Measurements from ENCODE around the gene VARS2.

The VARS2 gene

DNA sequence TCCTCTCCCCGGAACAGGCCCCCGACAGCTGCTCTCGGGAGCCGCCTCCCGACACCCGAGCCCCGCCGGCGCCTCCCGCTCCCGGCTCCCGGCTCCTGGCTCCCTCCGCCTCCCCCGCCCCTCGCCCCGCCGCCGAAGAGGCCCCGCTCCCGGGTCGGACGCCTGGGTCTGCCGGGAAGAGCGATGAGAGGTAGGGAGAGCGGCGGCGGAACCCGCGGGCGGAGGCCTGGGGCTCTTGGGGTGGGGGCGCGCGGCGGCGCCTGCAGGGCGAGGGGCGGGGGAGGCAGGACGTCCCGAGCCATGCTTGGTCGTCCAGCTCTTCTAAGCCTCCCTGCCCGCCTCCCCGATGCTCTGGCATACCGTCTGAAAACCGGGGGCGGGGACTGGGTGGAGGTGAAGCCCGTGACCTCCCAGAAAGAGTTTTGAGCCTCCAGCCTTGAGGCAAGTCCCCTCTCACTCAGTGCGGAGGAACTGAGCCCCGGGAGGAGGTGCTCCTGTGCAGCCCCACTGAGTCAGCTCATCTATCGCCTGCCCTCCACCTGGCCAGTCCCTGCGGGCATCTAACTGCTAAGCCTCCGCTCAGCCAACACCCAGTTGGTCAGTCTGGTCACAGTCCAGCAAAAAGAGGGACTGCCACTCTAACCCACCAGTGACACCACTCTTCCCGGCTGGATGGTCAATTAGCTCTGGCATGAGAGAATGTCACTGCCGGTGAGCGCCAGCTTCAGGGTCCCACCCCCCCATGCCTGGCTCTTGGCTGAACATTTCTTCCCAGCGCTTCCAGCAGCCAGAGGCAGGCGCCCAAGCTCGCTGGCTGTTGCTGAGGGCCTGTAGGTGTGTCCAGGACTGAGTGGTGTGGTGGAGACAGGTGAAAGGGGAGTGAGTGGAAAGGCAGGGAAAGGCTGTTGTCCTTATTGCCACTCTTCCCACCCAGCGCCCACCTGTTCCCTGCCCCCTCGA is 29.2 kb upstream of the VARS2 start:
- DNase-seq (ENCODE audit: low read depth in 2 of 3, low spot score in 2 of 3): peak in 1 of 3 experiments; percentile 20

DNA sequence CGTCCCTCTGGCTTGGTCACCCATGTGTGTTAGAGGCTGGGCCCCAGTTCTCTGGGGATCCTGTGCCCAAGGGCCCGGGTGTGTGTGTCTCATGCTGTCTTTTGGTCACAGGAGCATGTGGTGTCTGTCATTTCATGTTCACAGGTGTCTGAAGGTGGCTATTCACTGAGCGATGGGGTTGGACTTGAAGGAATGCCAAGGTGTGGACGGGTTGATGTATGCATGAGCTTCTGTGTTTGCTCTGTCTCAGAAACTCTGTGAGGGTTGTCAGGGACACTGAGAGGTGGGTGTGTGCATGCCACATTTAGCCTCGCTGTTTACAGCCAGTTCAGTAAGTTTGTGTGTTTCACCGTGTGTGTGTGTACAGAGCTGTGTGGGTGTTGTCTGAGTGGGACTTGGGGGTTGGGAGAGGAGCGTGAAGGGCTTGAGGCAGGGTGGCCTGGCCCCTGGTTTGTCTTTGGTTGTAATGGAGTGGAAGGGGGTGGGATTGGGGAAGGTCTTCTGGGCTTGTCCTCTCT is 28.5 kb upstream of the VARS2 start:
- DNase-seq (ENCODE audit: low read depth in 2 of 3, low spot score in 2 of 3): no peak

DNA sequence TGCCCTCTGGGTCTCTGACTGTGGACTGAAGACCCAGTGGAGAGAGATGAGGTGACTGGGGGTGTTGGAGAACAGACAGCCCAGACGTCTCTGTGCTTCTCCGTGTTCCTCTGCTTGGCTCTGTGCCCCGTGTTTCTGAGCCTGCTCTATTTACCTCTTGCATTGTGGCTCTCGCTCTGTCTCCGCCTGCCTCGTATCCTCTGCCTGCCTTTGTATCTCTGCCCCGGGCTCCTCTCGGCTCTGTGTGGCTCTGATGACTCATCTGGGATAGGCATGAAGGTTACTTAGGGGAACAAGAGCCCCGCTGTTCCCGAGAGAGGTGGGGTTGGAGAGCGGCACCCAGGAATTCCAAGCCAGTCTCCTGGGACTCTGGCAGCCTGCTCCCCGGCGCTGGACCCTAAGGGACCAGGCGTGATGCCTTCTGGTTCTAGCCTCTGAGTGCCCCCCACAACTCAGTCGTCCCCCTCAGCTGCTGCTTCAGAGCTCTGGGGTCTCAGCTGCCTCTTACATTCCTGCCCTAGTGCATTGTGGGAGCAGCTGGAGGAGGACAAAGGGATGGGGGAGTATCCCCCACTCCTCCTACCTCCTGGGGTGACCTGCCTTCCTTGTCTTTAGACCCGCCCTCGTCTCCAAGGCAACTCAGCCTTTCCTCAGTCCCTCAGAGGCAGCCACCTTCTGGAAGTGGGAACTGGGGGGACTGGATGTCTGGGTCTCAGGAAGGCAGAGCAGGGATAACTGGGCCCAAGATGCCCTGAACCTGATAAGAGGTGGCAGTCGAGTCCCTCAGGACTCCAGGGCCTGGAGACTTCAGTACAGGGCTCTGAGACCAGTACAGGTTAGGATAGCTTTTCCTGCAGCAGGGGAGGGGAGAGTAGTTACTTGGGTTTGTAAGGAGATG is 27.8 kb upstream of the VARS2 start:
- no peak for DNase-seq (ENCODE audit: low read depth in 2 of 3, low spot score in 2 of 3)

DNA sequence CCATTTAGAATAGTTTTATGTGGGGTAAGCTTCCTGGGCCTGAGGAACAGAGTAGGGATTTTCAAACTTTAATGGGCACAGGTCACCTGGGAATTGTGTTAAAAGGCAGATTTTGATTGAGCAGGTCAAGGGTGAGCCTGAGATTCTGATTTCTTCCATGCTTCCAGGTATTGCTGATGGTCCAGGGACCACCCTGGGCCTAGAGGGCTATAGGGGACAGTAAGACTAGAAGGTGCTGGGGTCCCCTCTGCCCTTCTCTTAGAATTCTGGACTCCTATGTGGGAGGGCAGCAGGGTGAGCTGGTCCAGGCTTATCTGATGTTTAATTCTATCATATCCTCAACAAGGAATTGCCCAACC is 27.2 kb upstream of the VARS2 start:
- DNase-seq (ENCODE audit: low read depth in 2 of 3, low spot score in 2 of 3): no peak

DNA sequence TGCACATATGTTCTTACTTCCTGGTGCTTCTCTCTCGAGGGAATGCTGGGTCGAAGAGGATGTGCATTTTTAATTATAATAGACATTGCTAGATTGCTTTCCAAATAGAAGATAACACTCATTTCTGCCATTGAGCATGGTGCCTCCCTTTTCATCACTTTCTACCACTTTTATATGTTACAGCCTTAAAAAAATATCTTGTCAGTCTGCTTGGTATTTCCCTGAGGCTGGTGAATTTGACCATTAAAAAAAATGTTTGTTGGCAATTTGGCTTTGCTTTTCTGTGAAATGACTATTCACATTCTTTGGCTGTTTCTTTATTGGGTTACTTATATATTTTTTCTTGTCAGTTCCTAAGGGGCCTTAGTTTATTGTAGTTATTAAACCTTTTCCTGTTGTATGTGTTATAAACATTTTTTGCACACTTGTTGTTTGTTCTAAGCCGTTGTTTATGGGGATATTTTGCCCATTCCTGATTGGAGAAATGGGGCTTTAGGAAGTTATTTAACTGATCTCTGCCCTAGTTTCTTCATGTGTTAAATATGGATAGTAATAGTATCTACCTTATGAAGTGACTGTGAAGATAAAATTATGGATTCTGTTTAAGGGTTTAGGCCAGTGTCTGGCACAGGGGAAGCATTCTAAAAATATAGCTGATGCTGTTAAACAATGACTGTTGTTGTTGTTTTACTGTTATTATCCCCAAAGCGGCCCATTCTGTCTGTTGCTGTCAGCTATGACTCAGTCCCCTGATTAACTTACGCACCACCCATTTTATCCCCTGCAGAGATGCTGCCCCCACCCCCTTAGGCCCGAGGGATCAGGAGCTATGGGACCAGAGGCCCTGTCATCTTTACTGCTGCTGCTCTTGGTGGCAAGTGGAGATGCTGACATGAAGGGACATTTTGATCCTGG is 25.9 kb upstream of the VARS2 start:
- DNase-seq (ENCODE audit: low read depth in 2 of 3, low spot score in 2 of 3): no peak

DNA sequence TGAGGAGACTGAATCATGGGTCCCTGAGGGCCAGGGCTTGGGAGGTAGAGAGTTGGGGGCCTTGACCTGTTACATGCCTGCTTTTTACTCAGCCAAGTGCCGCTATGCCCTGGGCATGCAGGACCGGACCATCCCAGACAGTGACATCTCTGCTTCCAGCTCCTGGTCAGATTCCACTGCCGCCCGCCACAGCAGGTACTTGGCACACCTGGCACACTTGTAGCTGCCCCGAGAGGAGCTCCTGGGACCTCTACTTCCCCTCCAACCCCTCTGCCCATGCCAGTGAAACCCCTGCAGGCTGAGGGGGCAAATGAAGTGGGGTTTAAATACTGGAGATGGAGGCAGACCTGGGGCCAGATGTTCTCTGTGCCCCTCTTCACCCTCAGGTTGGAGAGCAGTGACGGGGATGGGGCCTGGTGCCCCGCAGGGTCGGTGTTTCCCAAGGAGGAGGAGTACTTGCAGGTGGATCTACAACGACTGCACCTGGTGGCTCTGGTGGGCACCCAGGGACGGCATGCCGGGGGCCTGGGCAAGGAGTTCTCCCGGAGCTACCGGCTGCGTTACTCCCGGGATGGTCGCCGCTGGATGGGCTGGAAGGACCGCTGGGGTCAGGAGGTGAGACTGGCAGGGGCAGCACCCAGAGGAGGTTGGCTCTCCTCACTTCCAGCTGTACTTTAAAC is 25.1 kb upstream of the VARS2 start:
- no peak for DNase-seq (ENCODE audit: low read depth in 2 of 3, low spot score in 2 of 3)

DNA sequence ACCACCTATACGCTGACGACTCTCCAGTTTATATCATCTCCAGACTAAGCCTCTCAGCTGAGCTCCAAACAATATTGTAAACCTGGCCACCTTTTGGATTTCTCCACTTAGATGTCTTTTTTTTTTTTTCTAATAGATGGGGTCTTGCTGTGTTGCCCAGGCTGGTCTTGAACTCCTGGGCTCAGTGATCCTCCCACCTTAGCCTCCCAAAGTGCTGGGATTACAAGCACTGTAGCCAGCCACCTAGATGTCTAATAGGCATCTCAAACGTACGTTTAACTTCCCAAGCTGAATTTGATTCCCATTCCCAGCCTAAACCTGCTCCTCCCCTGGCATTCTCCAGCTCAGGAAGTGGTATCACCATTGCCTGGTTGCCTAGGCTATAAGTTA is 24.5 kb upstream of the VARS2 start:
- DNase-seq (ENCODE audit: low read depth in 2 of 3, low spot score in 2 of 3): no peak

DNA sequence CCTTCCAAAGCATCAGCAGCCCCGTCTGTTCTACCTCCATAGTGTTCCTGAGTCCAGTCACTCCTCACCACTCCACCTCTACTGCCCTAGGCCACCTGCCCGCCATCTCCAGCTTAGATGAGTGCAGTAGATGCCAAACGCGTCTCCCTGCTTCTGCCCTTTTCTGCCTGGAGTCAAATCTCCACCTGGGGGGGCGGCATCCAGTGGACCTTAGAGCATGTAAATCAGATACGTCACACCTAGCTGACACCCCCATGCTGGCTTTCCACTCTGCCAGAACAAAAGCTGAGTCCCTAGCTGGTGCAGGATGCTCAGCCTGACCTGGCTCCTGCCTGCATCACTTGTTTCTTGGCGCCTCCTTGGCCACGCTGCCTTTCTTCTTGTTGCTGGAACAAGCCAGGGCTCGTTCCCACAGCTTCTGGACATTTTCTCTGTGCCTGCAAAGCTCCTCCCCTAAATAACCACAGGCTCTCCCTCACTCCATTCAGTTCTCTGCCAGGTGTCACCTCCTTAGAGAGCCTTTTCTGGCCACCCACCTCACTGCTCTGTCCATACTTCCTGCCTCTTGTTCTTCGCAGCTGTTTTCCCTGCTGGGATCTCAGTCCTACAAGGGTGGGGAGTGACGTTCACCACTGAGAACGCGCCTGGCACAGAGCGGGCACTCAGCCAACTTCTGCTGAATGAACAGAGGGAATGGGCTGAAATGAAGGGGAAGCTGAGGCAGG is 24.0 kb upstream of the VARS2 start:
- no peak for DNase-seq (ENCODE audit: low read depth in 2 of 3, low spot score in 2 of 3)

DNA sequence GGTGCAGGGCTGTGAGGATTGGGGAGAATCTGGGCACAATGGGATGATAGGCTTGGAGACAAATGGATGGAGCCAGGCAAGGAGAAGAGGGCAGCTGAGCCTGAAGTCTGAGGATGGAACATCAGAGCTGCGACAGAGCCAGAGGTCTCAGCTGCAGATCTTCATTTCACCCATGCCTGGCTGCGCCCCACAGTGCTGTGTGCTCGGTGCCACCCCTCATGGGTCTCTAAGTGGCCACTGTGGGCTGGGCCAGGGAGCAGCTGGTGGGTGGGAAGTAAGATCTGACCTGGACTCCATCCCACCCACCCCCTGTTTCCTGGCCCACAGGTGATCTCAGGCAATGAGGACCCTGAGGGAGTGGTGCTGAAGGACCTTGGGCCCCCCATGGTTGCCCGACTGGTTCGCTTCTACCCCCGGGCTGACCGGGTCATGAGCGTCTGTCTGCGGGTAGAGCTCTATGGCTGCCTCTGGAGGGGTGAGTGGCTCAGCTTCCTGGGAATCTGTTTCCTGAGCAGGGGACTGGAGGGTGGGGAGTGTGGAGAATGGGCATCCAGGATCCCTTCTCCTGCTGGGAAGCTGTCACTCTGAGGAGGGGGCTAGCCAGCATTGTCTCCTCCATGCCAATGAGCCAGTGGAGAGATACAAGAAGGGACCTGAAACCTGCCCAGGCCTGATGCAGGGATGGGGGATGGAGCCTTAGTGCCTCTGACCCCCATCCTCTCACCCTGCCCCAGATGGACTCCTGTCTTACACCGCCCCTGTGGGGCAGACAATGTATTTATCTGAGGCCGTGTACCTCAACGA is 23.2 kb upstream of the VARS2 start:
- DNase-seq (ENCODE audit: low read depth in 2 of 3, low spot score in 2 of 3): no peak

DNA sequence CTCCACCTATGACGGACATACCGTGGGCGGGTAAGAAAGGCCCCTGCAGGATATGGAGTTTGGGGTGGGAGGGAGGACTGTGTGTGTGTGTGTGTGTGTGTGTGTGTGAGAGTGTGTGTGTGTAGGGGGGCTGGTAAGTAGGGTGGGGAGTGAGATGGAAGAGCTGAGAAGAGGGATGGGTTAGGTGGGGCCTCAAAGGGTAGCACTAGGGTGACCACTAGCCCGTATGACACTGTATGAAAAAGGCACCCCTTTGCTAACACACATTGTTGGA is 22.7 kb upstream of the VARS2 start:
- DNase-seq (ENCODE audit: low read depth in 2 of 3, low spot score in 2 of 3): no peak

DNA sequence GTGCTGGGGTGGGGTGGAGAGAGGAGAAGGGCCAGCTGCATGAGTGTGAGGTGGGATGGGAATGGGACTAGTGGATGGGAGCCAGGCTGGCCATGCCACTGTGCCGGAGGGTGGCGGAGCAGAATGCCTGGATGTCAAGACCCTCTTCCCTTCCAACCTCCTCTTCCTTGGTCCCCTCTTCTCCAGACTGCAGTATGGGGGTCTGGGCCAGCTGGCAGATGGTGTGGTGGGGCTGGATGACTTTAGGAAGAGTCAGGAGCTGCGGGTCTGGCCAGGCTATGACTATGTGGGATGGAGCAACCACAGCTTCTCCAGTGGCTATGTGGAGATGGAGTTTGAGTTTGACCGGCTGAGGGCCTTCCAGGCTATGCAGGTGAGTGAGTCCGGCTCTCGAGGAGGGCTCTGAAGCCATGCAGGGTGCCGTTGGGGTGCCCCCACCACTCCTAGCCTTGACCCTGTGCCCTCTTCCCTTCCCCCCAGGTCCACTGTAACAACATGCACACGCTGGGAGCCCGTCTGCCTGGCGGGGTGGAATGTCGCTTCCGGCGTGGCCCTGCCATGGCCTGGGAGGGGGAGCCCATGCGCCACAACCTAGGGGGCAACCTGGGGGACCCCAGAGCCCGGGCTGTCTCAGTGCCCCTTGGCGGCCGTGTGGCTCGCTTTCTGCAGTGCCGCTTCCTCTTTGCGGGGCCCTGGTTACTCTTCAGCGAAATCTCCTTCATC is 22.1 kb upstream of the VARS2 start:
- no peak for DNase-seq (ENCODE audit: low read depth in 2 of 3, low spot score in 2 of 3)

DNA sequence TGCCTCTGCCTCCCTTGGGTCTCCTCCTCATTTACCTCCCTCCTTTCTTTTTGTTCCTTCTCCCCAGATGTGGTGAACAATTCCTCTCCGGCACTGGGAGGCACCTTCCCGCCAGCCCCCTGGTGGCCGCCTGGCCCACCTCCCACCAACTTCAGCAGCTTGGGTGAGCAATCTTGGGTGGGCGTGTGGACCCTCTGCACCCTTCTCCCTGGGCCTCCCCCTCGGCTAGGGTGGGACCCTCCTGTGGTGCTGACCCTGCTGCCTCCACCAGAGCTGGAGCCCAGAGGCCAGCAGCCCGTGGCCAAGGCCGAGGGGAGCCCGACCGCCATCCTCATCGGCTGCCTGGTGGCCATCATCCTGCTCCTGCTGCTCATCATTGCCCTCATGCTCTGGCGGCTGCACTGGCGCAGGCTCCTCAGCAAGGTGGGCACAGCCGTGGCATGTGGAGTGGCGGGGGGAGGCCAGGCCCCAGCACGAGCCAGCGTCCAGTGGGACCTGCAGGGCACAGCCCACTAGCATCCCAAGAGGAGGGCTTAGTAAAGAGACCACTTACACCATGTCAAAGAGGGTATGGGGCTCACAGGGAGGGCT is 20.9 kb upstream of the VARS2 start:
- DNase-seq (ENCODE audit: low read depth in 2 of 3, low spot score in 2 of 3): no peak

DNA sequence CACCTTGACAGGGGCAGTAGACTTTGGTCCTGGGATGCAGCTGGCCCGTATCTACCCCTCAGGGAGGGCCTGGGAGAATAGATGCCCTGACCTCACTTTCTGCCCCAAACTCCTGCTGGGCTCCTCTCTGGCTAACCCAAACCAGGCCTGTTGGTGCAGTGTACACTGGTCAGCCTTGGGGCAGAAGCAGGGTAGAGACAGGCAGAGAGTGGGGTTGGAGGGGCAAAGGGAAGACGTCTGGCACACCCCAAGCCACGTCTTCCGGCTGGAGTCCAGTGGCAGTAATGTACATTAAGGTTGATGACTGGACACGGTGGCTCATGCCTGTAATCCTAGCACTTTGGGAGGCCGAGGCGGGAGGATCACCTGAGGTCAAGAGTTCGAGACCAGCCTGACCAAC is 20.4 kb upstream of the VARS2 start:
- no peak for DNase-seq (ENCODE audit: low read depth in 2 of 3, low spot score in 2 of 3)

DNA sequence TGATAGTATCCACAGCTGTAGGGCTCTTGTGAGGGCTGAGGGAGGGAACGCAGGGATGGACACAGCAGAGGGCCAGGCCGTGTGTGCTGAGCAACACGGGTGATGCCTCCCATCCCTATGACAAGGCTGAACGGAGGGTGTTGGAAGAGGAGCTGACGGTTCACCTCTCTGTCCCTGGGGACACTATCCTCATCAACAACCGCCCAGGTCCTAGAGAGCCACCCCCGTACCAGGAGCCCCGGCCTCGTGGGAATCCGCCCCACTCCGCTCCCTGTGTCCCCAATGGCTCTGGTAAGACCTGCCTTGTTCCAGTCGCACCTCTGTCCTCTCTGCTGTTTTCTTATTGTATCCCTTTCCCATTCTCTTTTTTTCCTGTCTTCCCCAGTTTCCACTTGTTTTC is 19.7 kb upstream of the VARS2 start:
- no peak for DNase-seq (ENCODE audit: low read depth in 2 of 3, low spot score in 2 of 3)

DNA sequence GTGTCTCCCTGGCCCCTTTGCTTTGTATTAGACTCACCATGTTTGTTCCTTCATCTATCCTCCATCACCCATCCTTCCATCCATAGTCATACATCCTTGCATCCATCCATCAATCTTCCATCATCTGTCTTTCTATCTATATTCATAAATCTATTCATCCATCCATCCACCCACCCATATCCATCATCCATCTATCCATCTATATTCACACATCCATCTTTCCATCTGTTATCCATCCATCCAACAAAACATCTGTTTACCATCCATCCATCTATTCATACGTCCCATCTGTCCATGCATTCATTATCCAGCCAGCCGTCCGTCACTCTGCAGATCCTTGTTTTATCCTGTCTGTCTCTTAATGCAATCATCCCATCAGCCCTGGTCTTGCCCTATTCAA is 19.1 kb upstream of the VARS2 start:
- no peak for DNase-seq (ENCODE audit: low read depth in 2 of 3, low spot score in 2 of 3)

DNA sequence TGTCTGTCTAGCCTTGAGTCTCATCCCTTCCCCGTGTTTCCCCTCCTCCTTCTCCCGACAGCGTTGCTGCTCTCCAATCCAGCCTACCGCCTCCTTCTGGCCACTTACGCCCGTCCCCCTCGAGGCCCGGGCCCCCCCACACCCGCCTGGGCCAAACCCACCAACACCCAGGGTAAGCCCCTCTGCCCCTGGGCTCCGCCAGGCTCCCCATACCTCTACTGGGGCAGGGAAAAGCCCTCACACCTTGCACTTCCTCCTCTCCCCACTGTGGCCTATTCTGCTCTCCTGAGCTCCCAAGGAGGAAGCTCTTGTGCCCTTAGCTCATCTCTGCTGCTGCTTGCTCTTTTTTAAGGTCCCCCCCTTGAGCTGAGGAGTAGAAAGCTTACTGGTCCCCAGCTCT is 18.7 kb upstream of the VARS2 start:
- no peak for DNase-seq (ENCODE audit: low read depth in 2 of 3, low spot score in 2 of 3)

DNA sequence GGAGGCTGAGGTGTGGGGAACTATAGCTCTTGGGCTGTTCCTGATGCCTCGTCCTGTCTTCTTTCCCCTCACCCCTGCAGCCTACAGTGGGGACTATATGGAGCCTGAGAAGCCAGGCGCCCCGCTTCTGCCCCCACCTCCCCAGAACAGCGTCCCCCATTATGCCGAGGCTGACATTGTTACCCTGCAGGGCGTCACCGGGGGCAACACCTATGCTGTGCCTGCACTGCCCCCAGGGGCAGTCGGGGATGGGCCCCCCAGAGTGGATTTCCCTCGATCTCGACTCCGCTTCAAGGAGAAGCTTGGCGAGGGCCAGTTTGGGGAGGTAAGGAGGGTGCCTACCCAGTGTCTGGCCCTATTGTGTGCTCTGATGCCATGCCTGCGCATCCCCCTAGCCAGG is 17.5 kb upstream of the VARS2 start:
- no peak for DNase-seq (ENCODE audit: low read depth in 2 of 3, low spot score in 2 of 3)

DNA sequence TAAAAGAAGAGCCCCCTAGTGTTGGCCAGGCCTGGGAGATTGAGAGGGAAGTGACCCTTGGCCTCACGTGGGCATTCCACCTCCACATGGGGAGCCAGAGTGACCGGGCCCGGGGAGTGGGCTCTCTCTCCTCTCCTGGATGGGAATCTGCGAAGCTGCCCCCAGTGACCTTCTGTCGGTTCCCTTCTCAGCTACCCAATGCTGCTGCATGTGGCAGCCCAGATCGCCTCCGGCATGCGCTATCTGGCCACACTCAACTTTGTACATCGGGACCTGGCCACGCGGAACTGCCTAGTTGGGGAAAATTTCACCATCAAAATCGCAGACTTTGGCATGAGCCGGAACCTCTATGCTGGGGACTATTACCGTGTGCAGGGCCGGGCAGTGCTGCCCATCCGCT is 16.2 kb upstream of the VARS2 start:
- no peak for DNase-seq (ENCODE audit: low read depth in 2 of 3, low spot score in 2 of 3)
